ENCODE measurements around the gene STRBP.

DNA sequence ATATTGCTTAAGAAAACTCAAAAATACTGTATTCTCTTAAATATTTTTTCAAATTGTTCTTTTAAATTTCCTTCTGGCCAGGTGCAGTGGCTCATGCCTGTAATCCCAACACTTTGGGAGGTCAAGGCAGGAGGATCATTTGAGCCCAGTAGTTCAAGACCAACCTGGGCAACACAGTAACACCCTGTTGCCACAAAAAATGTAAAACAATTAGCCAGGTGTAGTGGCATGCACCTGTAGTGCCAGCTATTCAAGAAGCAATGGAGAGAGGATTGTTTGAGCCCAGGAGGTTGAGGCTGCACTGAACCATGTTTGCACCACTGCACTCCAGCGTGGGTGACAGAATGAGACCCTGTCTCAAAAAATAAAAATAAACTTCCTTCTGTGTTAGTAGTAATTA, 94.3 kb downstream of the STRBP start:
- TF ChIP-seq CTCF (IDR thresholded peaks at IDR 0.05) (no peak), POLR2A (IDR thresholded peaks at IDR 0.05) (no peak)
